GM06990 (cell line): ENCODE results near the gene POU2F3.
"Not testable (repeated sequence)": the region's sequence is repeated elsewhere in the genome, so short reads cannot be mapped to it uniquely, and the experiment has no call there.

Experiments used
- DNase-seq: peaks from one replicate; pipeline ENCODE4 v3.0.0-alpha.2; 2011; ENCODE audit not compliant: insufficient read length; ENCODE audit errors: extremely low read depth
- H3K27me3 ChIP-seq: replicated peaks from 2 replicates; pipeline ENCODE4 v1.6.0; 2011; ENCODE audit warnings: low read length; ENCODE audit not compliant: control insufficient read depth, insufficient read depth
- H3K36me3 ChIP-seq: 2 replicates; pipeline ENCODE4 v1.5.1; 2011; ENCODE audit warnings: low read length; ENCODE audit not compliant: control insufficient read depth, insufficient read depth
- H3K4me3 ChIP-seq: replicated peaks from 2 replicates; pipeline ENCODE4 v1.5.1; 2011; ENCODE audit warnings: low read depth, mild to moderate bottlenecking, control low read depth, low read length
- CTCF ChIP-seq: IDR thresholded peaks from 2 replicates; pipeline ENCODE4 v1.5.1; 2011; ENCODE audit warnings: low read length, control low read depth, mild to moderate bottlenecking, inconsistent platforms; ENCODE audit not compliant: insufficient read depth, poor library complexity, severe bottlenecking

Gene POU2F3

DNA sequence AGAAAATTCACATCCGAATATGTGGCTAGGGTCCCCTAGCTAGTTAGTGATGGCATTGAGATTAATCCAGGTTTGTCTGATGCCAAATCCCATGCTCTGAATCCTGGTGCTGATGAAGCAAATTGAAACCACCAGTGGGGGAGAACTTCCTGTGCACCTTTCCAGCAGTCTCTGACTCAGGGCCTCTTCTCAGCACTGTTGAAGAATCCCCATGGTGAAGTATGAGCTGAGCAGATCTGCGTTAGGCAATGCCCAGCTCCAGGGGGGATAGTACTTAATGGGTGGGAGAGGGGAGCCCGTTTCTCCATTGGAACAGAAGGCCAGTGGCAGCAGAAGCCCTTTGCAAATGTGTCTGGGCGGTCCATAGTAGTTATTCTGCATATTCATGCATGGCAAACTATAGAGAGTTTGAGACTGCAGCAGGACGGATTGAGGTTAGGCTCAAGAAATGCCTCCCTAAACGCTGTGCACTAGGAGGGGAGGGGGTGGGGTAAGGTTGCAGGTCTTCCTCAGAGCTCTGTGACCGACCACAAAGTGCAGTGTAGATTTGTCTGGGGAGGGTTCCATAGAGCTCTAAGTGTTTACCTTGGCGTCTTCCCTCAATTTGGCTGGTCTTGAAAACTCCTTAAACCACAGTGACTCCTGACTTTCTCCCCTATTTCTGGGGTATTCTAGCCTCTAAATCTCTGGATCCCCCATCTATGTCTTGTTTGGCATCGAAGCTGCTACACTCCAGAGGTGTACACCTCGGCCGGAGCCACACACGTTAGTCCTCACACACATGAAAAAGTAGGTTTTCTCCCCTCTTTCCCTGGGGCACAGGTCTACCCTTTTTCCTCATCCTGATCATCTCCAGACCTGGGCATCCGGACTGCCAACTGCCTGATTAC, 4.8 kb downstream of the POU2F3 start:
- Histone ChIP-seq H3K36me3 (no peaks in the 10 kb centered on the region), H3K4me3 (no peak overlapping the region), H3K27me3 (no peaks in the 10 kb centered on the region; the same call in 1 of the 2 replicates)
- no peak for DNase-seq
- TF ChIP-seq CTCF, result no peak

DNA sequence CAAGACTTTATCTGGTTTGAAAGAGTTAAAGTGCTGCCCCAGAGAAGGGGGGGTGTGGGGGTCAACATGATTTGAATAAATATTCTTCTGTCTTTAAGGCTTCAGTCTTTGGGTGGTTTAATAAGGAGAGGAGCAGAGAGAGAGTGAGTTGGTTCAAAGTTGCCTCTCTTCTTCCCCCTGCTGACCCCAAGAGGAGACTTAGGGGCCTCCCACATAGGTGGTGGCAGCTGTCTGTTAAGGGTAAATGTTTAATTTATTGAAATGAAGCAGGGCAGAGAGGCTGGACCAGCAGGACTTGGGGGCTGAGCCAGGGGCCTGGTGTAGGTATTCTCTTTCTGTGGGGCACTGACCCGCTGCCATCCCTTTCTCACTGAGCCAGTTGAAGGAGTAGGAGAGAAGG, 5.5 kb downstream of the POU2F3 start:
- H3K4me3 ChIP-seq, result no peak overlapping the region
- no peak for DNase-seq
- H3K27me3 ChIP-seq, result no peaks in the 10 kb centered on the region
- no peak for TF ChIP-seq CTCF
- H3K36me3 ChIP-seq, result no peaks in the 10 kb centered on the region

GRCh38 chr11:120248551-120249278, 8.8 kb downstream of the POU2F3 start:
- Histone ChIP-seq H3K4me3 (peak overlapping the region; percentile 29; the same call in 1 of the 2 replicates), H3K27me3 (no peaks in the 10 kb centered on the region; the same call in 1 of the 2 replicates), H3K36me3 (no peaks in the 10 kb centered on the region)
- DNase-seq, result peak; percentile 81
- no peak for TF ChIP-seq CTCF

- no peaks in the 10 kb centered on the region; the same call in 1 of the 2 replicates for H3K27me3 ChIP-seq
- H3K36me3 ChIP-seq, result no peaks in the 10 kb centered on the region
- no peak for DNase-seq
- H3K4me3 ChIP-seq, result no peak overlapping the region
- no peak for TF ChIP-seq CTCF
Measured at GRCh38 chr11:120249279-120250262, 9.6 kb downstream of the POU2F3 start.

- not testable (repeated sequence) for H3K4me3 ChIP-seq, H3K36me3 ChIP-seq, DNase-seq, H3K27me3 ChIP-seq
Measured at GRCh38 chr11:120253377-120253776, 13.4 kb downstream of the POU2F3 start.
